ENCODE results near the gene LUZP2. TPM values are rescaled to one million over a fixed set of nuclear protein-coding genes. Genes with fewer than 3 reads are reported as not detected.
"Not testable (repeated sequence)": the region's sequence is repeated elsewhere in the genome, so short reads cannot be mapped to it uniquely, and the experiment has no call there.

Gene LUZP2
- total and polyA plus RNA-seq, 12 donors = 11.2 to 72.0 (median 20.6) TPM

DNA sequence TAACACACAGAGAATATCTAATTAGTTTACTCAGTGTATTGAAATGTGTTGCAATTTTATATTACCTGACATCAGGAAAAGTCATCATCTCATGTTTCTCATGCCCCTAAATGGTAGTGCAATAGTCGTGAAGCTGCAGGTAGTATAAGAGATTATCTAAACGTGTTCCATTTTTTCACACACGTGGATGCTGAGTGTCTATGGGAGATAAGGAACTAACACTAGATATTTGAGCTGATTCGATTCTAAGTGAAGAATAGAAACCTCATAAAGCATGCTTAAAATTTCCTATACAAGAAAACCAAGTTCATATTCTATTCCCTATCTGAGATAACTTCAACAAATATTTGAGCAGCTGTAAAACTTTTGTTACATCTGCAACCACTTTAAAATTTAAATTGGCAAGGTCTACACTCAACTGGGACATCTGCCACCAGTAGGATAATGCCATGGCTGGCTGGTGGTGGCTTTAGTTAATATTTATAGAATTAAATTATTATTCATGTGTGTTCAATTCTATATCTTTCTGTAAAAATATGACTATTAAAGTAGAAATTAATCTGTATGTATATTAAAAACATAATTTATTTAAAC lies 388.8 kb downstream of the LUZP2 start:
- H3K36me3 ChIP-seq (replicated peaks in 1 of 2) = no peaks in the 10 kb centered on the region

DNA sequence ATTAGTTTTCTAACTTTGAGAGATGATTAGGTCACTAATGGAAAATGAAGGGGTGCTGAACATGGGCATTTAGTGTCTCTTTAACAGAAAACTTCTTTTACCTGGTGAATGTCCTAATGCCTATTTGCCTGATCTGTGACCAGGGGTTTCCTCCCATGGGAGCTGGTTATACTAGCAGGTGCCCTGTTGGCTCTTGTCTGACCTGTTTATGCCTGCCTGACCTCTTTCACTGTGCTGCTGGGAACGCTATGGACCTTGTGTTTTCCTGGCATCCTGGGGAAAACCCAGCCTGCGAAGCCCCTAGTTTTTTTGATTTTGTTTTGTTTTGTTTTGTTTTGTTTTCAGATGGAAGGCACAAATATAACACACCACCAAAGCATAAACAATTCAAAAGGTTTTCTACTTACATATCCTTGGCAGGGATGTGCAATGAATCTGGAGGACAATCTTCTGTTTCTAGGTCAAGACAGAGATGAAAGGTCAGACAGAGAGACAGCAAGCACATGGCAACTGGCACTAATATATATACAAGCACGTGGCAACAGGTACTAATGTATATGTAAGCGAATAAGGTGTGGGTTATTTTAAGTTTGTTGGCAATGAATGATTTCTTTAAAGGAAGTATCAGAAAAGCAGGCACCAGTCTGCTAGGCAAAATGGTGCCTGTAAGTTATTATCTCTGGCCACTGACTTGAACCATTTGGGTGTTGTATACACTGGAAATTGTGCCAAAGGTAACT lies 390.2 kb downstream of the LUZP2 start:
- WGBS, 4 donors = 51 to 74% (median 67%) methylated on average over 4 of the region's 4 CpGs
- Histone ChIP-seq H3K4me1 (replicated peaks in 1 of 2) (no peaks in the 10 kb centered on the region), H3K27me3 (no peaks in the 10 kb centered on the region), H3K9me3 (replicated peaks in 1 of 3) (no peaks in the 10 kb centered on the region), H3K4me3 (no peak overlapping the region), H3K36me3 (replicated peaks in 1 of 2) (no peaks in the 10 kb centered on the region), H3K27ac (no peak overlapping the region)
- no peak for DNase-seq
- intact Hi-C loops (cut with DNase I) = no loop called here
- TF ChIP-seq POLR2A (IDR thresholded peaks at IDR 0.05) = no peak
- TF ChIP-seq, protein P1, sequence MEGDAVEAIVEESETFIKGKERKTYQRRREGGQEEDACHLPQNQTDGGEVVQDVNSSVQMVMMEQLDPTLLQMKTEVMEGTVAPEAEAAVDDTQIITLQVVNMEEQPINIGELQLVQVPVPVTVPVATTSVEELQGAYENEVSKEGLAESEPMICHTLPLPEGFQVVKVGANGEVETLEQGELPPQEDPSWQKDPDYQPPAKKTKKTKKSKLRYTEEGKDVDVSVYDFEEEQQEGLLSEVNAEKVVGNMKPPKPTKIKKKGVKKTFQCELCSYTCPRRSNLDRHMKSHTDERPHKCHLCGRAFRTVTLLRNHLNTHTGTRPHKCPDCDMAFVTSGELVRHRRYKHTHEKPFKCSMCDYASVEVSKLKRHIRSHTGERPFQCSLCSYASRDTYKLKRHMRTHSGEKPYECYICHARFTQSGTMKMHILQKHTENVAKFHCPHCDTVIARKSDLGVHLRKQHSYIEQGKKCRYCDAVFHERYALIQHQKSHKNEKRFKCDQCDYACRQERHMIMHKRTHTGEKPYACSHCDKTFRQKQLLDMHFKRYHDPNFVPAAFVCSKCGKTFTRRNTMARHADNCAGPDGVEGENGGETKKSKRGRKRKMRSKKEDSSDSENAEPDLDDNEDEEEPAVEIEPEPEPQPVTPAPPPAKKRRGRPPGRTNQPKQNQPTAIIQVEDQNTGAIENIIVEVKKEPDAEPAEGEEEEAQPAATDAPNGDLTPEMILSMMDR (IDR thresholded peaks at IDR 0.05) = no peak

More for the DNA sequence above, 388.8 kb downstream of the LUZP2 start:
- H3K4me3 ChIP-seq = no peak overlapping the region
- intact Hi-C loops (cut with DNase I) = no loop called here
- TF ChIP-seq, protein P1 (IDR thresholded peaks at IDR 0.05) = no peak
- no peak for TF ChIP-seq POLR2A (IDR thresholded peaks at IDR 0.05)
- 81 to 90% (median 85%) methylated on average over 4 of the region's 4 CpGs for WGBS, 4 donors
- no peak for DNase-seq
- H3K27me3 ChIP-seq = no peaks in the 10 kb centered on the region
- H3K9me3 ChIP-seq (replicated peaks in 1 of 3) = no peaks in the 10 kb centered on the region
- no peak overlapping the region for H3K27ac ChIP-seq
- no peaks in the 10 kb centered on the region for H3K4me1 ChIP-seq (replicated peaks in 1 of 2)

DNA sequence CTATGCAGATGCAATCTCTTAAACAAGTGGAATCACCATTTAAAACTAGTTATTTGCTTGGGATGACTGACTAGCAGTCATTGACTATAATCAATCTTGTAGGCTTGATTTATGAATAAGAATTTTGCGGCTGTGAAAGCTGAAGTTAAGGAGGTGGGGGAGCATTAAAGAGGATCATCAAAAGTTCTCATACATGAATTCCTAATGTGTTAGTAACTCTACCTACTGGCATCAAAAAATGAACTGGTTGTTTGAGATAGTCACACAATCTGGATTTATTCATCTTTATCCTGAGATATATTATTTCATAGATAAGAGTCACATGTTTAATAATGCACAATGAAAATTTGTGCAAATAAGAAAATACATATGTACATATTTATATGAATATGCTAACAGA lies 393.6 kb downstream of the LUZP2 start:
- no peak overlapping the region for H3K4me3 ChIP-seq
- 74 to 94% (median 89%) methylated on average over 1 of the region's 1 CpG for WGBS, 4 donors
- no peaks in the 10 kb centered on the region for H3K27me3 ChIP-seq
- TF ChIP-seq, protein P1 (IDR thresholded peaks at IDR 0.05) = no peak
- TF ChIP-seq POLR2A (IDR thresholded peaks at IDR 0.05) = no peak
- intact Hi-C loops (cut with DNase I) = no loop called here
- no peak for DNase-seq
- H3K27ac ChIP-seq = no peak overlapping the region
- H3K9me3 ChIP-seq (replicated peaks in 1 of 3) = no peaks in the 10 kb centered on the region
- no peaks in the 10 kb centered on the region for H3K4me1 ChIP-seq (replicated peaks in 1 of 2)
- H3K36me3 ChIP-seq (replicated peaks in 1 of 2) = no peaks in the 10 kb centered on the region

DNA sequence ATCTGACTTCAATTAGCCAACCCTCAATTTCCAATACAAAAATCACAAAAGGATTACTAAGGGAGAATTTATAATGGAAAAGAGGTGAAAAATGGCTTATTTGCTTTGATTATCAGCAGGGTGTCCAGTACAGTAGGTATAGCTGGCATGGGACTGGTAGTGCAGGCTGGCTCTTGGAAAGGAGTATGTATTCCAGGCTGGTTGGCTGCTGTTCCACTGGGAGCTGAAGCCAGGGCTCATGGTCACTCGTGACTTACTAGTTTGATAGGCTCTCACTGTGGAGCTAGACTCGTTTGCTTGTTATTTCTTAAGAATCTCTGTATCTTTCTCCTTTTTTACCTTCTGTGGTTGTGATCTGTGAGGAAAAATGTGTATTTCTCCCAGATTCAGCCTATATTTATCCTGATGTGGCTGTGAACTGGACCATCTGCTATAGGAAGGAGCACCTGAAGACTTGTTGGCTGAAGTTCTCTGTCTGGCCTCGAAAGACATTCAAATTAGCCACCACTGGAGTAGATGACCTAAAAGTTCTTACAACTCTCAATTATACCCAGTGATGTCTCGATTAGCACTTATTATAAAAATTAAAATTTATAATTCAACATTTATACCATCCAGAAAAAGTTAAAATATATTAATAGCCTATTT lies 395.1 kb downstream of the LUZP2 start:
- intact Hi-C loops (cut with DNase I); H3K4me3 ChIP-seq; H3K9me3 ChIP-seq (replicated peaks in 1 of 3); H3K36me3 ChIP-seq (replicated peaks in 1 of 2); DNase-seq; H3K27me3 ChIP-seq; H3K4me1 ChIP-seq (replicated peaks in 1 of 2); H3K27ac ChIP-seq: not testable (repeated sequence)
- 77 to 87% (median 83%) methylated on average over 4 of the region's 4 CpGs for WGBS, 4 donors

Data from adrenal gland (tissue), 12 donors.